Stimulated activated naive B cell treated with anti-CD40 and anti-IgM and Interleukin-4, amounts not matched to agents 10 μg/mL and 1 μg/mL and 100 μg/mL, for 72 hours (primary cell): ENCODE results near the gene HTD2.
"Not testable (repeated sequence)": the region's sequence is repeated elsewhere in the genome, so short reads cannot be mapped to it uniquely, and the experiment has no call there.

ENCODE experiments used
- ATAC-seq, 2 donors: fragments of 150-1000 bp; cut with Tn5 transposase; replicated peaks; 2 replicates each; pipeline ENCODE4 v1.10.0; 2021; ENCODE audit warnings: moderate library complexity in 1 of 2
- DNase-seq: peaks from one replicate; pipeline ENCODE4 v3.0.0; 2021
- H3K27ac Mint-ChIP-seq: one replicate; pipeline ENCODE4 v1.8.0; 2022; ENCODE audit warnings: mild to moderate bottlenecking, mixed read lengths
- H3K27me3 Mint-ChIP-seq, 2 donors: one replicate each; pipeline ENCODE4 v1.8.0; 2022; ENCODE audit warnings: mixed read lengths in 2 of 2
- H3K36me3 Mint-ChIP-seq, 2 donors: one replicate each; pipeline ENCODE4 v1.8.0; 2022; ENCODE audit warnings: mixed read lengths in 2 of 2, mild to moderate bottlenecking in 1 of 2
- H3K4me1 Mint-ChIP-seq, 2 donors: one replicate each; pipeline ENCODE4 v1.8.0; 2022; ENCODE audit warnings: mixed read lengths in 2 of 2, mild to moderate bottlenecking in 1 of 2
- H3K4me3 Mint-ChIP-seq, 2 donors: one replicate each; pipeline ENCODE4 v1.8.0; 2022; ENCODE audit warnings: mild to moderate bottlenecking in 2 of 2, mixed read lengths in 2 of 2, moderate library complexity in 1 of 2
- H3K9me3 Mint-ChIP-seq, 2 donors: one replicate each; pipeline ENCODE4 v1.8.0; 2022; ENCODE audit warnings: mixed read lengths in 2 of 2, mild to moderate bottlenecking in 1 of 2

Gene HTD2

GRCh38 chr3:58281069-58281468 is 25.3 kb upstream of the HTD2 start:
- no peaks in the 10 kb centered on the region for H3K27me3 Mint-ChIP-seq
- DNase-seq = no peak
- peaks cover 72 to 88% of the 10 kb centered on the region in 2 donors for H3K36me3 Mint-ChIP-seq
- no peak overlapping the region for H3K4me3 Mint-ChIP-seq
- H3K4me1 Mint-ChIP-seq = peaks cover 0 to 1% of the 10 kb centered on the region in 2 donors
- H3K27ac Mint-ChIP-seq = no peak overlapping the region
- ATAC-seq = no peak
- peaks cover 0 to 2% of the 10 kb centered on the region in 2 donors for H3K9me3 Mint-ChIP-seq

- Mint-ChIP-seq H3K4me3 (no peak overlapping the region), H3K27me3 (no peaks in the 10 kb centered on the region), H3K4me1 (peaks cover 0 to 1% of the 10 kb centered on the region in 2 donors), H3K36me3 (peaks cover 47 to 63% of the 10 kb centered on the region in 2 donors), H3K27ac (no peak overlapping the region), H3K9me3 (no peaks in the 10 kb centered on the region)
- ATAC-seq = no peak
- no peak for DNase-seq
These were observed 21.0 kb upstream of the HTD2 start for GRCh38 chr3:58285334-58285733.

GRCh38 chr3:58287354-58287753 is 19.0 kb upstream of the HTD2 start:
- DNase-seq (no peak), ATAC-seq (no peak)
- Mint-ChIP-seq H3K4me3 (no peak overlapping the region), H3K36me3 (peaks cover 52 to 70% of the 10 kb centered on the region in 2 donors), H3K27ac (no peak overlapping the region), H3K9me3 (no peaks in the 10 kb centered on the region), H3K27me3 (no peaks in the 10 kb centered on the region), H3K4me1 (peaks cover 0 to 1% of the 10 kb centered on the region in 2 donors)

- no peaks in the 10 kb centered on the region for H3K27me3 Mint-ChIP-seq
- no peak overlapping the region for H3K27ac Mint-ChIP-seq
- peak in 1 of 2 donors; percentile 34 for ATAC-seq
- H3K36me3 Mint-ChIP-seq = peaks cover 50 to 67% of the 10 kb centered on the region in 2 donors
- H3K4me1 Mint-ChIP-seq = peaks cover 0 to 1% of the 10 kb centered on the region in 2 donors
- no peak for DNase-seq
- H3K4me3 Mint-ChIP-seq = no peak overlapping the region
- no peaks in the 10 kb centered on the region for H3K9me3 Mint-ChIP-seq
These were observed 18.1 kb upstream of the HTD2 start for GRCh38 chr3:58288011-58288728.

- not testable (repeated sequence) for H3K4me3 Mint-ChIP-seq, ATAC-seq, DNase-seq, H3K4me1 Mint-ChIP-seq, H3K9me3 Mint-ChIP-seq, H3K27ac Mint-ChIP-seq, H3K27me3 Mint-ChIP-seq
- peaks cover 45 to 69% of the 10 kb centered on the region in 2 donors for H3K36me3 Mint-ChIP-seq
These were observed 17.2 kb upstream of the HTD2 start for GRCh38 chr3:58288964-58289613.

GRCh38 chr3:58290446-58290845 is 15.9 kb upstream of the HTD2 start:
- H3K36me3 Mint-ChIP-seq = peaks cover 36 to 65% of the 10 kb centered on the region in 2 donors
- H3K4me3 Mint-ChIP-seq, ATAC-seq, H3K9me3 Mint-ChIP-seq, H3K27ac Mint-ChIP-seq, H3K27me3 Mint-ChIP-seq, H3K4me1 Mint-ChIP-seq, DNase-seq: not testable (repeated sequence)

GRCh38 chr3:58291671-58292338 is 14.5 kb upstream of the HTD2 start:
- H3K4me1 Mint-ChIP-seq = no peaks in the 10 kb centered on the region
- no peaks in the 10 kb centered on the region for H3K27me3 Mint-ChIP-seq
- peaks cover 30 to 65% of the 10 kb centered on the region in 2 donors for H3K36me3 Mint-ChIP-seq
- no peak overlapping the region for H3K4me3 Mint-ChIP-seq
- peaks cover 0 to 4% of the 10 kb centered on the region in 2 donors for H3K9me3 Mint-ChIP-seq
- H3K27ac Mint-ChIP-seq = peak overlapping the region; percentile 31
- ATAC-seq (peak in 1 of 2 donors; percentile 16), DNase-seq (no peak)

- peaks cover 26 to 60% of the 10 kb centered on the region in 2 donors for H3K36me3 Mint-ChIP-seq
- no peaks in the 10 kb centered on the region for H3K4me1 Mint-ChIP-seq
- peaks cover 0 to 4% of the 10 kb centered on the region in 2 donors for H3K9me3 Mint-ChIP-seq
- H3K27me3 Mint-ChIP-seq = no peaks in the 10 kb centered on the region
- peak overlapping the region; percentile 73 for H3K27ac Mint-ChIP-seq
- DNase-seq (no peak), ATAC-seq (no peak)
- no peak overlapping the region for H3K4me3 Mint-ChIP-seq
These were observed 13.5 kb upstream of the HTD2 start for GRCh38 chr3:58292866-58293265.

GRCh38 chr3:58293516-58293915 is 12.8 kb upstream of the HTD2 start:
- ATAC-seq (no peak), DNase-seq (no peak)
- peaks cover 0 to 4% of the 10 kb centered on the region in 2 donors for H3K9me3 Mint-ChIP-seq
- H3K36me3 Mint-ChIP-seq = peaks cover 21 to 53% of the 10 kb centered on the region in 2 donors
- H3K27ac Mint-ChIP-seq = no peak overlapping the region
- no peak overlapping the region for H3K4me3 Mint-ChIP-seq
- no peaks in the 10 kb centered on the region for H3K27me3 Mint-ChIP-seq
- H3K4me1 Mint-ChIP-seq = no peaks in the 10 kb centered on the region

- Mint-ChIP-seq H3K36me3 (peaks cover 17 to 42% of the 10 kb centered on the region in 2 donors), H3K4me3 (no peak overlapping the region), H3K27ac (no peak overlapping the region), H3K4me1 (no peaks in the 10 kb centered on the region), H3K27me3 (peaks cover 0 to 5% of the 10 kb centered on the region in 2 donors), H3K9me3 (peaks cover 0 to 4% of the 10 kb centered on the region in 2 donors)
- ATAC-seq = no peak
- no peak for DNase-seq
These were observed 10.1 kb upstream of the HTD2 start for GRCh38 chr3:58296269-58296668.

- no peak for ATAC-seq
These were observed 9.5 kb upstream of the HTD2 start for GRCh38 chr3:58296843-58297242.

GRCh38 chr3:58298190-58298589 is 8.1 kb upstream of the HTD2 start:
- Mint-ChIP-seq H3K4me3 (no peak overlapping the region), H3K9me3 (peaks cover 2 to 4% of the 10 kb centered on the region in 2 donors), H3K4me1 (no peaks in the 10 kb centered on the region), H3K27ac (peak overlapping the region; percentile 69), H3K36me3 (peaks cover 7 to 29% of the 10 kb centered on the region in 2 donors), H3K27me3 (peaks cover 0 to 8% of the 10 kb centered on the region in 2 donors)
- ATAC-seq = no peak
- no peak for DNase-seq

More at GRCh38 chr3:58296843-58297242, 9.5 kb upstream of the HTD2 start:
- H3K4me1 Mint-ChIP-seq = no peaks in the 10 kb centered on the region
- H3K27ac Mint-ChIP-seq = no peak overlapping the region
- H3K4me3 Mint-ChIP-seq = no peak overlapping the region
- no peak for DNase-seq
- peaks cover 0 to 8% of the 10 kb centered on the region in 2 donors for H3K27me3 Mint-ChIP-seq
- peaks cover 2 to 4% of the 10 kb centered on the region in 2 donors for H3K9me3 Mint-ChIP-seq
- H3K36me3 Mint-ChIP-seq = peaks cover 14 to 39% of the 10 kb centered on the region in 2 donors

- H3K27me3 Mint-ChIP-seq = peaks cover 0 to 8% of the 10 kb centered on the region in 2 donors
- ATAC-seq (no peak), DNase-seq (no peak)
- H3K27ac Mint-ChIP-seq = no peak overlapping the region
- no peaks in the 10 kb centered on the region for H3K4me1 Mint-ChIP-seq
- H3K9me3 Mint-ChIP-seq = peaks cover 2 to 4% of the 10 kb centered on the region in 2 donors
- peaks cover 5 to 20% of the 10 kb centered on the region in 2 donors for H3K36me3 Mint-ChIP-seq
- no peak overlapping the region for H3K4me3 Mint-ChIP-seq
These were observed 7.2 kb upstream of the HTD2 start for GRCh38 chr3:58299075-58299474.

GRCh38 chr3:58299839-58300516 is 6.3 kb upstream of the HTD2 start:
- Mint-ChIP-seq H3K27ac (peak overlapping the region; percentile 73), H3K4me1 (peaks cover 0 to under 1% of the 10 kb centered on the region in 2 donors), H3K36me3 (peaks cover 4 to 14% of the 10 kb centered on the region in 2 donors), H3K27me3 (peaks cover 0 to 8% of the 10 kb centered on the region in 2 donors), H3K9me3 (peaks cover 2 to 4% of the 10 kb centered on the region in 2 donors), H3K4me3 (no peak overlapping the region)
- ATAC-seq = no peak
- no peak for DNase-seq
